Measurements from ENCODE around the gene KIAA1958. TPM values are rescaled to one million over a fixed set of nuclear protein-coding genes. Genes with fewer than 3 reads are reported as not detected.

Gene KIAA1958
- total RNA-seq, 1 donor from 2014 or later, result 14.2 TPM

DNA sequence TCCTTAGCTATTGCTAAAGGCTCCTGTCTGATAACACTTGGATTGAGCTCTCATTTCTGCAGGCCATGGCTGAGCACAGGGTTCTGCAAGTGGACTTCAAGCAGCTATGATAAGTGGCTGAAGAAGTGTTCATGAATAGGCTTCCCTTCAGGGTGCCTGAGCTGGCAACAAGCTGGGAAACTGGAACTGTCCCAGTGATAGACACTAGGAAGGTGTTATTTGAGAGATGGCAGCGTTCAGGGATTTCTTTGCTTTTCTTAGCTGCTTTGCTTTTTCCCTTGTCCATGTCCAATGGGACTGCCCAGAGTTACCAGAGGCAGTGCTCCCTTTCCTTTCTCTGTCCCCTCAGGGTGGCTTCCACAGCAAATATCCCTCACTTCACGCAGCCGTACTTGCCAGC, 155.5 kb downstream of the KIAA1958 start:
- H3K9me3 ChIP-seq, result no peaks in the 10 kb centered on the region
- no peaks in the 10 kb centered on the region for H3K27me3 ChIP-seq
- no peaks in the 10 kb centered on the region for H3K4me1 ChIP-seq
- no peak for ATAC-seq
- H3K4me3 ChIP-seq, result no peak overlapping the region
- H3K27ac ChIP-seq, result no peak overlapping the region
- TF ChIP-seq, protein P1, sequence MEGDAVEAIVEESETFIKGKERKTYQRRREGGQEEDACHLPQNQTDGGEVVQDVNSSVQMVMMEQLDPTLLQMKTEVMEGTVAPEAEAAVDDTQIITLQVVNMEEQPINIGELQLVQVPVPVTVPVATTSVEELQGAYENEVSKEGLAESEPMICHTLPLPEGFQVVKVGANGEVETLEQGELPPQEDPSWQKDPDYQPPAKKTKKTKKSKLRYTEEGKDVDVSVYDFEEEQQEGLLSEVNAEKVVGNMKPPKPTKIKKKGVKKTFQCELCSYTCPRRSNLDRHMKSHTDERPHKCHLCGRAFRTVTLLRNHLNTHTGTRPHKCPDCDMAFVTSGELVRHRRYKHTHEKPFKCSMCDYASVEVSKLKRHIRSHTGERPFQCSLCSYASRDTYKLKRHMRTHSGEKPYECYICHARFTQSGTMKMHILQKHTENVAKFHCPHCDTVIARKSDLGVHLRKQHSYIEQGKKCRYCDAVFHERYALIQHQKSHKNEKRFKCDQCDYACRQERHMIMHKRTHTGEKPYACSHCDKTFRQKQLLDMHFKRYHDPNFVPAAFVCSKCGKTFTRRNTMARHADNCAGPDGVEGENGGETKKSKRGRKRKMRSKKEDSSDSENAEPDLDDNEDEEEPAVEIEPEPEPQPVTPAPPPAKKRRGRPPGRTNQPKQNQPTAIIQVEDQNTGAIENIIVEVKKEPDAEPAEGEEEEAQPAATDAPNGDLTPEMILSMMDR (IDR thresholded peaks at IDR 0.05), result no peak
- intact Hi-C loops (cut with DNase I), result no loop called here
- DNase-seq, result no peak
- H3K36me3 ChIP-seq, result no peaks in the 10 kb centered on the region

DNA sequence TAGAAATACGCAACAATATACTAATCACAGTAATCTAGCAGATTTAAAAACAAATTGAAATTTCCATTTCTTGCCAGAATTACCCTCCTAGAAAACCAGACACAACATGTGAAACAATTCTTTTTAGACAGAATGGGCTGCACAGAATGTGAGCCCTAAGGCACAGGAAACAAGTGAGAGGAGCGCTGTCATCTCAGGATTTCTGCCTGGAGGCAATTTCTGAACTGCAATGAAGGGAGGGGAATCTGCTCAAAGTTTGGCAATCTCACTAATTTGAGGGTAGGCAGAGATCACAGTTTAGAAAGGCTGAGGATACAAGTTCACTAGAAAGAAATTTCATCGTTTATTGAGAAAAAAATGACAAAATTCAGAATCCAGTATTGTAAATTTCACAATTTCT, 161.0 kb downstream of the KIAA1958 start:
- H3K4me3 ChIP-seq, result no peak overlapping the region
- intact Hi-C loops (cut with DNase I), result no loop called here
- H3K36me3 ChIP-seq, result no peaks in the 10 kb centered on the region
- H3K27me3 ChIP-seq, result no peaks in the 10 kb centered on the region
- DNase-seq, result no peak
- H3K9me3 ChIP-seq, result no peaks in the 10 kb centered on the region
- ATAC-seq, result no peak
- TF ChIP-seq, protein P1 (IDR thresholded peaks at IDR 0.05), result no peak
- H3K27ac ChIP-seq, result no peak overlapping the region
- H3K4me1 ChIP-seq, result no peaks in the 10 kb centered on the region

DNA sequence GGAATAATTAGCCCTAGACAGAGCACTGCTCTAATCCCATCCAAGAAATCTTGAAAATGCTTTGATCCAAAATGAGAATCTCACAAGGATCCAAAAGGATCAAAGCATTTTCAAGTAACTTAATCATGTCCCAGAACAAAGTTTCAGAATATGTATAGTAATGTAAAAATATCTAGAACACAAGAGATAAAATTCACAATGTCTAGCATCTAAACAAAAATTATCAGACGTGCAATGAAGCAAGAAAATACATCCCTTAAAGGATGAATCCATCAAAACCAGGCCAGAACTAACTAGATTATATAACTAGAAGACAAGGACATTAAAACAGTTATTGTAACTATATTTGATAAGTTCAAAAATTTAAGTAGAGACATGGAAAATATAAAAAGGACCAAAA, 162.0 kb downstream of the KIAA1958 start:
- no peak for DNase-seq
- Histone ChIP-seq H3K27me3 (no peaks in the 10 kb centered on the region), H3K36me3 (no peaks in the 10 kb centered on the region), H3K4me1 (no peaks in the 10 kb centered on the region), H3K27ac (no peak overlapping the region), H3K9me3 (no peaks in the 10 kb centered on the region), H3K4me3 (no peak overlapping the region)
- TF ChIP-seq, protein P1 (IDR thresholded peaks at IDR 0.05), result no peak
- no peak for ATAC-seq
- intact Hi-C loops (cut with DNase I), result no loop called here

DNA sequence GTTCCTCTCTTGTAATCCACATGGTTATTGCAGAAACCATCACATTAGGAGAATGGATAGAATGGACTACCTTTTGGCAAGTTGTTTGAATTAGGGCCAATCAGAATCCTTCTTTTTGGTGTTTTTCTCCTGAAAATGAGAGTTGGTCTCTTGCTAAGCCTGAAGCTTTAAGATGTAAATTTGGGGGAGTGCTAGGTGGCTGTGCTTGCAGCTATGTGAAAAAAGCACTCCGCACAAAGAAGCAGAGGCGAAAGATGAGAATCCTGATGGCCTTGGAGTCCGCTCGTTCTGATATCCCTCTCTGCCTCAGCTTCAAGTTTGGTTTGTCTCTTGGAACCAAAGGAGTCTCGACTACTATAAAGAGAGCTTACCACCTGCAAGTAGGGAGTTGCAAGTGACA, 167.7 kb downstream of the KIAA1958 start:
- Histone ChIP-seq H3K4me3 (no peak overlapping the region), H3K27me3 (no peaks in the 10 kb centered on the region), H3K27ac (no peak overlapping the region), H3K4me1 (no peaks in the 10 kb centered on the region), H3K9me3 (no peaks in the 10 kb centered on the region), H3K36me3 (no peaks in the 10 kb centered on the region)
- ATAC-seq (no peak), DNase-seq (no peak)
- TF ChIP-seq, protein P1 (IDR thresholded peaks at IDR 0.05), result no peak
- intact Hi-C loops (cut with DNase I), result no loop called here

DNA sequence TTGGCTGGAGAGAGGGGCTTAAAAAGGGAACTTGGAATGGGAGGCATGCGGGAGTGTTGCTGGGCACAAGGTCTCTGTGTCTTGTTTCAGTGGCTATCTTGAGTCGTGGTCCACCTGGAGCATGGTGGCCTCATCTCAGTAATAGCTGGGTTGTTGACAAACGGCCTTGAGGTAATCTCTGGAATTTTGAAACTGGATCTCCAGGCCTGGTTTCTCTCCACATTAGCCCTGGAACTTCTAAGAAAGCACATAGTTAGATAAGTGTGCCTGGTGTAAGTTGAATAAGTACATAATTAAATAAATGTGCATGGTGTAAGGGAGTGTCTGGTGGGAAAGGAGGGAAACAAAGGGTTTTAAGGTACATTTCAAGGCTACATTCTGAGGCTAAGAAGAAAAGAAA, 169.0 kb downstream of the KIAA1958 start:
- Histone ChIP-seq H3K9me3 (no peaks in the 10 kb centered on the region), H3K27me3 (no peaks in the 10 kb centered on the region), H3K27ac (no peak overlapping the region), H3K4me1 (no peaks in the 10 kb centered on the region), H3K36me3 (no peaks in the 10 kb centered on the region), H3K4me3 (no peak overlapping the region)
- DNase-seq (no peak), ATAC-seq (no peak)
- intact Hi-C loops (cut with DNase I), result no loop called here
- TF ChIP-seq, protein P1 (IDR thresholded peaks at IDR 0.05), result no peak

DNA sequence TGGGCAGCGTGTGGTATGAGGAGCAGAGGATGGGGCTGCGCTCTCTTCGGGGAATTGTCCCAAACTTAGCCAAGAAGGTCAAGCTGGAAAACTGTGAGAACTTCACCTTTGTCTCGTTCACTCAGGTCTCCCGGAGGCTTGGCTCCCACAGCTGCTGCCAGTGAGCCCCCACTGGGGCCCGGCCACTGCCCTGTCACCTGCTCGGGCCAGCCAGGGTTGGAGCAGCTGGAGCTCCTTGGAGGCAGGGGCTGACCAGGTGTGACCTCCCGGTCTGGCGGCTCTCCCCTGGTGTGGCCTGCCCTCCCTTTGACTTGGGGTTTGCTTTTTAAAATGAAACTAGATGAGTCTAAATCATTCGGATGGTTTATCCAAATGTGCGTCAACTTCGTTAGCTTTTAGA, 173.3 kb downstream of the KIAA1958 start:
- Histone ChIP-seq H3K27ac (no peak overlapping the region), H3K27me3 (no peaks in the 10 kb centered on the region), H3K4me3 (no peak overlapping the region), H3K9me3 (no peaks in the 10 kb centered on the region), H3K4me1 (no peaks in the 10 kb centered on the region), H3K36me3 (no peaks in the 10 kb centered on the region)
- ATAC-seq, result no peak
- intact Hi-C loops (cut with DNase I), result no loop called here
- DNase-seq, result no peak
- TF ChIP-seq, protein P1 (IDR thresholded peaks at IDR 0.05), result no peak
